Kidney (tissue), 14 donors: Measurements from ENCODE around the gene MAPK8. TPM values are rescaled to one million over a fixed set of nuclear protein-coding genes. Genes with fewer than 3 reads are reported as not detected.

Experiments used
- DNase-seq, 5 donors: peaks; one replicate each; pipeline ENCODE4 v3.0.0-alpha.2; 2013 to 2020
- FAIRE-seq: peaks from 2 replicates; lab custom pipeline; 2012; peaks lifted over from hg19 to GRCh38; lab: Jason Lieb, UNC
- H3K27ac ChIP-seq, 2 donors: one replicate each; pipeline ENCODE4 v1.7.0; 2013; ENCODE audit warnings: low read depth in 2 of 2, low read length in 2 of 2, inconsistent platforms in 1 of 2
- H3K27me3 ChIP-seq: one replicate; pipeline ENCODE4 v1.7.1; 2013; ENCODE audit warnings: low read length, inconsistent platforms; ENCODE audit not compliant: control insufficient read depth, insufficient read depth
- H3K36me3 ChIP-seq, 3 donors: one replicate each; pipeline versions ENCODE4 v1.7.0 to v1.7.1; 2013; ENCODE audit warnings: low read length in 3 of 3, control low read depth in 1 of 3, inconsistent platforms in 1 of 3; ENCODE audit not compliant: insufficient read depth in 3 of 3, control insufficient read depth in 2 of 3
- H3K4me1 ChIP-seq, 3 donors: one replicate each; pipeline versions ENCODE4 v1.7.0 to v1.7.1; 2013; ENCODE audit warnings: low read length in 3 of 3, inconsistent platforms in 1 of 3, low read depth in 1 of 3; ENCODE audit not compliant: control insufficient read depth in 2 of 3, insufficient read depth in 2 of 3
- H3K4me3 ChIP-seq, 3 donors: one replicate each; pipeline versions ENCODE4 v1.7.0 to v1.8.1; 2013; ENCODE audit warnings: low read length in 3 of 3, control low read depth in 1 of 3, inconsistent platforms in 1 of 3
- H3K9ac ChIP-seq, 3 donors: one replicate each; pipeline versions ENCODE4 v1.7.0 to v1.7.1; 2013; ENCODE audit warnings: low read length in 3 of 3, control low read depth in 1 of 3, inconsistent platforms in 1 of 3
- H3K9me3 ChIP-seq, 3 donors: one replicate each; pipeline versions ENCODE4 v1.7.0 to v1.7.1; 2013; ENCODE audit warnings: low read length in 3 of 3, control low read depth in 1 of 3, inconsistent platforms in 1 of 3; ENCODE audit not compliant: control insufficient read depth in 2 of 3, insufficient read depth in 1 of 3
- CTCF ChIP-seq: IDR thresholded peaks from 3 replicates; pipeline ENCODE4 v1.5.1; 2012; ENCODE audit warnings: mild to moderate bottlenecking, moderate library complexity, borderline replicate concordance; ENCODE audit not compliant: insufficient read depth; ENCODE audit errors: extremely low read depth
- intact Hi-C: fragments of 100-400 bp; cut with DNase I; formaldehyde crosslinking; loops from one replicate; pipeline ENCODE4 v1.11.1; 2022
- polyA plus RNA-seq: library from polyadenylated mRNA; stranded (reverse); fragments of 350-450 nt; fragmentation: Illumina TruSeq; extraction: RNeasy Lipid Tissue Mini Kit (QIAGEN cat#74804); gene quantifications from one replicate; pipeline ENCODE4 v1.2.3, GENCODE V29; 2014; ENCODE audit warnings: low read depth, low replicate concordance; ENCODE audit not compliant: insufficient read depth
- total RNA-seq: library from RNA; stranded (reverse); fragmentation: NEBNext Ultra II Directional; extraction: Animal tissue kit (Norgen Biotek cat#: 25700); gene quantifications from one replicate; pipeline ENCODE4 v1.2.1, GENCODE V29; 2021
- donor health status: control.
- donor health status: control.
- donor health status: control.
- donor health status: control.
- donor health status: control.
- donor health status: DM: yes; HTN: yes; CAD: no.
- donor health status: Normal renal cell carcinoma (clear cell type).

Gene MAPK8
- total and polyA plus RNA-seq, 2 donors from 2014 or later = 17.0 to 36.7 TPM

- Histone ChIP-seq H3K4me1 (peaks cover 0 to 5% (median 0%) of the 10 kb centered on the region in 3 donors), H3K9ac (no peak overlapping the region), H3K27ac (no peak overlapping the region), H3K4me3 (no peak overlapping the region), H3K27me3 (no peaks in the 10 kb centered on the region), H3K9me3 (no peaks in the 10 kb centered on the region), H3K36me3 (no peaks in the 10 kb centered on the region)
- DNase-seq = peak in 2 of 5 donors; percentile 56 to 75
- intact Hi-C loops = no loop called here
- no peak for TF ChIP-seq CTCF
- no peak for FAIRE-seq
Observed at GRCh38 chr10:48456808-48457761, 150.6 kb downstream of the MAPK8 start.

GRCh38 chr10:48457949-48458661 lies 151.6 kb downstream of the MAPK8 start:
- peaks cover 0 to 5% (median 0%) of the 10 kb centered on the region in 3 donors for H3K4me1 ChIP-seq
- H3K27me3 ChIP-seq = no peaks in the 10 kb centered on the region
- H3K36me3 ChIP-seq = no peaks in the 10 kb centered on the region
- DNase-seq (peak in 2 of 5 donors; percentile 34 to 45), FAIRE-seq (no peak)
- no peaks in the 10 kb centered on the region for H3K9me3 ChIP-seq
- no peak overlapping the region for H3K27ac ChIP-seq
- no peak overlapping the region for H3K4me3 ChIP-seq
- intact Hi-C loops = no loop called here
- TF ChIP-seq CTCF = no peak
- no peak overlapping the region for H3K9ac ChIP-seq

- peaks cover 0 to 5% (median 0%) of the 10 kb centered on the region in 3 donors for H3K4me1 ChIP-seq
- DNase-seq (peak in 1 of 5 donors; percentile 31), FAIRE-seq (no peak)
- no peaks in the 10 kb centered on the region for H3K27me3 ChIP-seq
- H3K9me3 ChIP-seq = no peaks in the 10 kb centered on the region
- no peak for TF ChIP-seq CTCF
- no peaks in the 10 kb centered on the region for H3K36me3 ChIP-seq
- H3K9ac ChIP-seq = no peak overlapping the region
- H3K4me3 ChIP-seq = no peak overlapping the region
- no peak overlapping the region for H3K27ac ChIP-seq
- intact Hi-C loops = no loop called here
Observed at GRCh38 chr10:48458662-48459048, 152.2 kb downstream of the MAPK8 start.
